Uterus (tissue), 2 donors: ENCODE measurements around the gene RBFOX2.

ENCODE experiments used
- POLR2A ChIP-seq, 2 donors: fragments of 450-650 bp; IDR thresholded peaks; one replicate each; pipeline ENCODE4 v1.6.1; 2016; ENCODE audit warnings: antibody characterized with exemption in 2 of 2, mild to moderate bottlenecking in 1 of 2, moderate library complexity in 1 of 2
- TF ChIP-seq, protein P1 (sequence below), 4 experiments: fragments of 200-600 bp in 2 of 4; fragments of 450-650 bp in 2 of 4; sonication (generic) in 2 of 4; IDR thresholded peaks; one replicate each; pipeline ENCODE4 v1.5.1; 2016 to 2019; ENCODE audit warnings: antibody characterized with exemption in 4 of 4, mild to moderate bottlenecking in 2 of 4, moderate library complexity in 1 of 4

DNA sequence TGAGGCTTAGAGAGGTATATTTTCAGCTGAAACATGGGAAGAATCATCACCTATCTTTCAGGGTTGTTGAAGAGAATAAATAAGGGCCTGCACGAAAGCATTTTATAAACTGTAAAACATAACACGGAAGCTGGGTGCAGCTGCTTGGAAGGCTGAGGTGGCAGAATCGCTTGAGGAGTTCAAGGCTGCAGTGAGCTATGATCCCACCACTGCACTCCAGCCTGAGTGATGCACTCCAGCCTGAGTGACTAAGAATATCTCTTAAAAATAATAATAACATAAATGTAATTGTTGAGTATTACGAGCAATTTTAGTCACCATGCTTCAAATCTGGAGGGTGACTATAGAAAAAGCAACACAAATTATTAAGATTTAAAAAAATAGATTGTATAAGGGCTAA is 16.3 kb downstream of the RBFOX2 start:
- TF ChIP-seq, protein P1, sequence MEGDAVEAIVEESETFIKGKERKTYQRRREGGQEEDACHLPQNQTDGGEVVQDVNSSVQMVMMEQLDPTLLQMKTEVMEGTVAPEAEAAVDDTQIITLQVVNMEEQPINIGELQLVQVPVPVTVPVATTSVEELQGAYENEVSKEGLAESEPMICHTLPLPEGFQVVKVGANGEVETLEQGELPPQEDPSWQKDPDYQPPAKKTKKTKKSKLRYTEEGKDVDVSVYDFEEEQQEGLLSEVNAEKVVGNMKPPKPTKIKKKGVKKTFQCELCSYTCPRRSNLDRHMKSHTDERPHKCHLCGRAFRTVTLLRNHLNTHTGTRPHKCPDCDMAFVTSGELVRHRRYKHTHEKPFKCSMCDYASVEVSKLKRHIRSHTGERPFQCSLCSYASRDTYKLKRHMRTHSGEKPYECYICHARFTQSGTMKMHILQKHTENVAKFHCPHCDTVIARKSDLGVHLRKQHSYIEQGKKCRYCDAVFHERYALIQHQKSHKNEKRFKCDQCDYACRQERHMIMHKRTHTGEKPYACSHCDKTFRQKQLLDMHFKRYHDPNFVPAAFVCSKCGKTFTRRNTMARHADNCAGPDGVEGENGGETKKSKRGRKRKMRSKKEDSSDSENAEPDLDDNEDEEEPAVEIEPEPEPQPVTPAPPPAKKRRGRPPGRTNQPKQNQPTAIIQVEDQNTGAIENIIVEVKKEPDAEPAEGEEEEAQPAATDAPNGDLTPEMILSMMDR (IDR thresholded peaks at IDR 0.05): no peak
- no peak for TF ChIP-seq POLR2A (IDR thresholded peaks at IDR 0.05)
